Gastrocnemius medialis (tissue), 4 donors: ENCODE data around the gene C1RL. TPM values are rescaled to one million over a fixed set of nuclear protein-coding genes. Genes with fewer than 3 reads are reported as not detected.
A peak's percentile ranks its signal among the peaks of the same experiment; 100 is the strongest.

Experiments used
- ATAC-seq, 2 donors: fragments of 150-250 bp; one replicate each; pipeline ENCODE4 v1.9.1; 2016
- DNase-seq, 2 donors: peaks; one replicate each; pipeline ENCODE4 v3.0.0-alpha.2; 2019
- H3K27ac ChIP-seq, 4 donors: fragments of 200-600 bp; sonication (generic); 1 replicate in 1 of 4; 2 replicates in 3 of 4; pipeline ENCODE4 v1.5.1; 2016 to 2018; ENCODE audit warnings: mild to moderate bottlenecking in 2 of 4, moderate library complexity in 1 of 4
- H3K27me3 ChIP-seq, 3 donors: fragments of 200-600 bp; sonication (generic) in 2 of 3; 1 replicate in 1 of 3; 2 replicates in 2 of 3; pipeline versions ENCODE4 v1.5.1 to v1.6.0; 2016 to 2019; ENCODE audit warnings: mild to moderate bottlenecking in 1 of 3, moderate library complexity in 1 of 3
- H3K36me3 ChIP-seq, 2 donors: fragments of 200-600 bp; sonication (generic) in 1 of 2; one replicate each; pipeline ENCODE4 v1.5.1; 2017 to 2018
- H3K4me1 ChIP-seq, 2 donors: fragments of 200-600 bp; sonication (generic) in 1 of 2; one replicate each; pipeline ENCODE4 v1.5.1; 2016 to 2017; ENCODE audit warnings: mild to moderate bottlenecking in 2 of 2
- H3K4me3 ChIP-seq, 4 donors: fragments of 200-600 bp; sonication (generic) in 3 of 4; 1 replicate in 1 of 4; 2 replicates in 3 of 4; pipeline ENCODE4 v1.5.1; 2016 to 2019; ENCODE audit warnings: mild to moderate bottlenecking in 2 of 4
- H3K9me3 ChIP-seq, 3 donors: fragments of 200-600 bp; sonication (generic) in 2 of 3; 1 replicate in 1 of 3; 2 replicates in 2 of 3; pipeline ENCODE4 v1.5.1; 2016 to 2019
- CTCF ChIP-seq, 5 experiments: fragments of 450-650 bp in 3 of 5; fragments of 200-600 bp in 2 of 5; sonication (generic) in 2 of 5; IDR thresholded peaks in 4 of 5; conservative IDR thresholded peaks in 1 of 5; 1 replicate in 4 of 5; 2 replicates in 1 of 5; pipeline ENCODE4 v1.5.1; 2016 to 2019; ENCODE audit warnings: antibody characterized with exemption in 5 of 5, mild to moderate bottlenecking in 3 of 5, moderate library complexity in 3 of 5
- POLR2A ChIP-seq, 2 donors: fragments of 450-650 bp; IDR thresholded peaks; one replicate each; pipeline ENCODE4 v1.6.1; 2017; ENCODE audit warnings: antibody characterized with exemption in 2 of 2, mild to moderate bottlenecking in 2 of 2, moderate library complexity in 2 of 2
- in situ Hi-C, 4 donors: fragments of 200-750 bp; cut with MboI; loops; one replicate each; pipeline versions ENCODE4 v1.15.0 to v1.8.0; 2017; ENCODE audit warnings: low sequenced_read_pairs in 4 of 4
- intact Hi-C: fragments of 100-400 bp; cut with DNase I; formaldehyde crosslinking; loops from one replicate; pipeline ENCODE4 v1.15.1; 2023; ENCODE audit warnings: low total_unique reads
- total RNA-seq, 4 donors: library from RNA; depleted of rRNA; stranded (reverse); fragments of >200 nt; gene quantifications; one replicate each; pipeline versions ENCODE4 v1.1.0 to v1.2.3, GENCODE V29; 2016

C1RL gene
- total RNA-seq, 4 donors from 2014 or later, result 15.0 to 18.7 (median 16.7) TPM

GRCh38 chr12:7144414-7145120 is 35.6 kb upstream of the C1RL start:
- Histone ChIP-seq H3K27ac (no peak overlapping the region), H3K9me3 (no peaks in the 10 kb centered on the region), H3K36me3 (no peaks in the 10 kb centered on the region), H3K4me3 (no peak overlapping the region), H3K27me3 (no peaks in the 10 kb centered on the region), H3K4me1 (no peaks in the 10 kb centered on the region)
- ATAC-seq (peak; percentile 47 to 57), DNase-seq (no peak)
- intact Hi-C loops (loop anchor here (5.0 kb wide), 1 partner anchor 43 kb away; the partner anchor contains the start of gene PEX5), in situ Hi-C loops (no loop called here)
- TF ChIP-seq CTCF (IDR thresholded peaks at IDR 0.05 in 4 of 5, conservative IDR thresholded peaks at IDR 0.05 in 1 of 5) (peak; percentile 25 to 66 (median 36)), POLR2A (IDR thresholded peaks at IDR 0.05) (no peak)

GRCh38 chr12:7143564-7143963 is 34.5 kb upstream of the C1RL start:
- no peaks in the 10 kb centered on the region for H3K4me1 ChIP-seq
- no peaks in the 10 kb centered on the region for H3K36me3 ChIP-seq
- no peak overlapping the region for H3K27ac ChIP-seq
- no peak overlapping the region for H3K4me3 ChIP-seq
- in situ Hi-C loops, result no loop called here
- intact Hi-C loops, result loop anchor here (5.0 kb wide), 1 partner anchor 44 kb away; the partner anchor contains the start of gene PEX5
- DNase-seq (no peak), ATAC-seq (no peak)
- TF ChIP-seq CTCF (IDR thresholded peaks at IDR 0.05 in 4 of 5, conservative IDR thresholded peaks at IDR 0.05 in 1 of 5), result no peak
- no peak for TF ChIP-seq POLR2A (IDR thresholded peaks at IDR 0.05)
- H3K9me3 ChIP-seq, result no peaks in the 10 kb centered on the region
- no peaks in the 10 kb centered on the region for H3K27me3 ChIP-seq

- no peak overlapping the region for H3K4me3 ChIP-seq
- no peak overlapping the region for H3K27ac ChIP-seq
- intact Hi-C loops, result loop anchor here (5.0 kb wide), 1 partner anchor 44 kb away; the partner anchor contains the start of gene PEX5
- no peaks in the 10 kb centered on the region for H3K36me3 ChIP-seq
- no peak for ATAC-seq
- no peaks in the 10 kb centered on the region for H3K4me1 ChIP-seq
- TF ChIP-seq CTCF (IDR thresholded peaks at IDR 0.05 in 4 of 5, conservative IDR thresholded peaks at IDR 0.05 in 1 of 5) (no peak), POLR2A (IDR thresholded peaks at IDR 0.05) (no peak)
- H3K27me3 ChIP-seq, result no peaks in the 10 kb centered on the region
- DNase-seq, result no peak
- in situ Hi-C loops, result no loop called here
- H3K9me3 ChIP-seq, result no peaks in the 10 kb centered on the region
Observed at GRCh38 chr12:7142809-7143465, 33.9 kb upstream of the C1RL start.

GRCh38 chr12:7142056-7142644 is 33.1 kb upstream of the C1RL start:
- H3K36me3 ChIP-seq, result no peaks in the 10 kb centered on the region
- peak in 1 of 2 donors; percentile 44 for ATAC-seq
- H3K4me3 ChIP-seq, result no peak overlapping the region
- in situ Hi-C loops (no loop called here), intact Hi-C loops (loop anchor here (5.0 kb wide), 1 partner anchor 45 kb away; the partner anchor contains the start of gene PEX5)
- H3K9me3 ChIP-seq, result no peaks in the 10 kb centered on the region
- no peak for TF ChIP-seq POLR2A (IDR thresholded peaks at IDR 0.05)
- peak in 4 of 5 experiments; percentile 50 to 61 (median 55) for TF ChIP-seq CTCF (IDR thresholded peaks at IDR 0.05 in 4 of 5, conservative IDR thresholded peaks at IDR 0.05 in 1 of 5)
- no peaks in the 10 kb centered on the region for H3K4me1 ChIP-seq
- no peak overlapping the region for H3K27ac ChIP-seq
- no peak for DNase-seq
- H3K27me3 ChIP-seq, result no peaks in the 10 kb centered on the region
